SK-N-SH treated with all-trans-retinoic acid at 6 μM for 48 hours (cell line): ENCODE data around the gene STK11.

Experiments
- ATAC-seq: fragments of 200-7000 bp; cut with Tn5 transposase; 3 replicates; pipeline ENCODE4 v1.9.1; 2020; ENCODE audit warnings: mild to moderate bottlenecking, moderate library complexity
- ARNTL ChIP-seq: fragments of 450-650 bp; formaldehyde crosslinking; IDR thresholded peaks from 2 replicates; pipeline ENCODE4 v1.5.0; 2020; ENCODE audit warnings: low read depth, mild to moderate bottlenecking, moderate library complexity, borderline replicate concordance
- BACH2 ChIP-seq: fragments of 250-450 bp; sonication (Bioruptor Pico); IDR thresholded peaks from 2 replicates; pipeline ENCODE4 v1.9.0; 2021; ENCODE audit warnings: mild to moderate bottlenecking, borderline replicate concordance
- CSDC2 ChIP-seq: fragments of 250-450 bp; sonication (Bioruptor Pico); IDR thresholded peaks from 2 replicates; pipeline ENCODE4 v1.5.0; 2020; ENCODE audit warnings: mild to moderate bottlenecking, moderate library complexity
- ESRRG ChIP-seq: fragments of 250-450 bp; sonication (Bioruptor Pico); IDR thresholded peaks from 2 replicates; pipeline ENCODE4 v1.6.1; 2021; ENCODE audit warnings: mild to moderate bottlenecking
- GLIS3 ChIP-seq: fragments of 250-450 bp; sonication (Bioruptor Pico); IDR thresholded peaks from 2 replicates; pipeline ENCODE4 v1.5.0; 2020; ENCODE audit warnings: mild to moderate bottlenecking, moderate library complexity
- OSR1 ChIP-seq: fragments of 250-450 bp; sonication (Bioruptor Pico); IDR thresholded peaks from 2 replicates; pipeline ENCODE4 v1.8.0; 2022; ENCODE audit warnings: moderate library complexity, mild to moderate bottlenecking, inconsistent platforms
- RARB ChIP-seq: fragments of 250-450 bp; sonication (Bioruptor Pico); IDR thresholded peaks from 2 replicates; pipeline ENCODE4 v1.8.0; 2021; ENCODE audit warnings: mild to moderate bottlenecking, moderate library complexity
- SNAI2 ChIP-seq: fragments of 250-450 bp; sonication (Bioruptor Pico); IDR thresholded peaks from 2 replicates; pipeline ENCODE4 v1.5.0; 2020; ENCODE audit warnings: mild to moderate bottlenecking, moderate library complexity
- TCF4 ChIP-seq: fragments of 250-450 bp; sonication (Bioruptor Pico); IDR thresholded peaks from 2 replicates; pipeline ENCODE4 v1.8.0; 2021; ENCODE audit warnings: mild to moderate bottlenecking, moderate library complexity, borderline replicate concordance
- TOX ChIP-seq: fragments of 250-450 bp; sonication (Bioruptor Pico); IDR thresholded peaks from 2 replicates; pipeline ENCODE4 v1.8.0; 2021; ENCODE audit warnings: mild to moderate bottlenecking, moderate library complexity, borderline replicate concordance
- ZC3H10 ChIP-seq: fragments of 250-450 bp; sonication (Bioruptor Pico); IDR thresholded peaks from 2 replicates; pipeline ENCODE4 v1.5.1; 2021; ENCODE audit warnings: mild to moderate bottlenecking, moderate library complexity
- ZFP30 ChIP-seq: fragments of 450-650 bp; formaldehyde crosslinking; IDR thresholded peaks from 2 replicates; pipeline ENCODE4 v1.5.0; 2022; ENCODE audit warnings: mild to moderate bottlenecking, moderate library complexity
- ZNF565 ChIP-seq: fragments of 450-650 bp; formaldehyde crosslinking; conservative IDR thresholded peaks from 2 replicates; pipeline ENCODE4 v1.5.0; 2020; ENCODE audit warnings: low read depth, mild to moderate bottlenecking, moderate library complexity
- ZNF70 ChIP-seq: fragments of 450-650 bp; formaldehyde crosslinking; IDR thresholded peaks from 2 replicates; pipeline ENCODE4 v1.5.0; 2020; ENCODE audit warnings: mild to moderate bottlenecking, moderate library complexity
- ZNF8 ChIP-seq: fragments of 450-650 bp; formaldehyde crosslinking; IDR thresholded peaks from 2 replicates; pipeline ENCODE4 v1.5.0; 2020; ENCODE audit warnings: mild to moderate bottlenecking, moderate library complexity
- TF ChIP-seq, protein P1 (sequence below): fragments of 250-450 bp; sonication (Bioruptor Pico); IDR thresholded peaks from 2 replicates; pipeline ENCODE4 v1.5.0; 2020; ENCODE audit warnings: mild to moderate bottlenecking, moderate library complexity
- TF ChIP-seq, protein P2 (sequence below): fragments of 250-450 bp; sonication (Bioruptor Pico); IDR thresholded peaks from 2 replicates; pipeline ENCODE4 v1.5.1; 2020; ENCODE audit warnings: low read depth, mild to moderate bottlenecking, moderate library complexity
- TF ChIP-seq, protein P3 (sequence below): fragments of 250-450 bp; sonication (Bioruptor Pico); IDR thresholded peaks from 2 replicates; pipeline ENCODE4 v1.8.0; 2021; ENCODE audit warnings: low read depth, mild to moderate bottlenecking, moderate library complexity, borderline replicate concordance
- TF ChIP-seq, protein P4 (sequence below): fragments of 250-450 bp; sonication (Bioruptor Pico); IDR thresholded peaks from 2 replicates; pipeline ENCODE4 v1.5.1; 2021; ENCODE audit warnings: mild to moderate bottlenecking, moderate library complexity
- TF ChIP-seq, protein P5 (sequence below): fragments of 250-450 bp; sonication (Bioruptor Pico); IDR thresholded peaks from 2 replicates; pipeline ENCODE4 v1.8.0; 2020; ENCODE audit warnings: mild to moderate bottlenecking, moderate library complexity, borderline replicate concordance

Gene STK11

DNA sequence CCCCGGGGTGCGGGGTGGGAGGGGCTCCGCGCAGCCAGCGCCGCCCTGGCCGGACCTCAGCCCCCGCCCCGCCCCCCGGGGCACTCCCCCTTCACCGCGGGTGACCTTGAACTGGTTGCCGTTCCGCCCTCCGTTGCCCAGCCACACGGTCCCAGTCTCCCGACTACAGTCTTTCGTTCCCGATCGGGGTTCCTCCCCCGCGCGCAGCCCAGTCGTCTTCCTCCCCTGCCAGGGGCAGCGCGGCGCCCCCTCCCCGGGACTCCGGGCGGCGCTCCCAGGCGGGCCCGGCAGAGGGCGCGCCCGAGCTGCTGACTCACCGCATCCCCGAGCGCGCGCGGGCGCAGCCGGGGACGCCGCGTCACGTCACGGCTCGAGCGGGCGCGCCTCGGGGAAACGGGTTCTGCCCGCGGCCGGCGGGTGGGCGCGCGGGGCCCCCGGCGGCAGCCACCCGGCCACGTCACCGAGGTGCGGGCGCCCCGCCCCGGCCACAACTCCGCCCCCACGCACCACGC lies 43.3 kb downstream of the STK11 start:
- TF ChIP-seq ARNTL = no peak
- TF ChIP-seq, protein P1, sequence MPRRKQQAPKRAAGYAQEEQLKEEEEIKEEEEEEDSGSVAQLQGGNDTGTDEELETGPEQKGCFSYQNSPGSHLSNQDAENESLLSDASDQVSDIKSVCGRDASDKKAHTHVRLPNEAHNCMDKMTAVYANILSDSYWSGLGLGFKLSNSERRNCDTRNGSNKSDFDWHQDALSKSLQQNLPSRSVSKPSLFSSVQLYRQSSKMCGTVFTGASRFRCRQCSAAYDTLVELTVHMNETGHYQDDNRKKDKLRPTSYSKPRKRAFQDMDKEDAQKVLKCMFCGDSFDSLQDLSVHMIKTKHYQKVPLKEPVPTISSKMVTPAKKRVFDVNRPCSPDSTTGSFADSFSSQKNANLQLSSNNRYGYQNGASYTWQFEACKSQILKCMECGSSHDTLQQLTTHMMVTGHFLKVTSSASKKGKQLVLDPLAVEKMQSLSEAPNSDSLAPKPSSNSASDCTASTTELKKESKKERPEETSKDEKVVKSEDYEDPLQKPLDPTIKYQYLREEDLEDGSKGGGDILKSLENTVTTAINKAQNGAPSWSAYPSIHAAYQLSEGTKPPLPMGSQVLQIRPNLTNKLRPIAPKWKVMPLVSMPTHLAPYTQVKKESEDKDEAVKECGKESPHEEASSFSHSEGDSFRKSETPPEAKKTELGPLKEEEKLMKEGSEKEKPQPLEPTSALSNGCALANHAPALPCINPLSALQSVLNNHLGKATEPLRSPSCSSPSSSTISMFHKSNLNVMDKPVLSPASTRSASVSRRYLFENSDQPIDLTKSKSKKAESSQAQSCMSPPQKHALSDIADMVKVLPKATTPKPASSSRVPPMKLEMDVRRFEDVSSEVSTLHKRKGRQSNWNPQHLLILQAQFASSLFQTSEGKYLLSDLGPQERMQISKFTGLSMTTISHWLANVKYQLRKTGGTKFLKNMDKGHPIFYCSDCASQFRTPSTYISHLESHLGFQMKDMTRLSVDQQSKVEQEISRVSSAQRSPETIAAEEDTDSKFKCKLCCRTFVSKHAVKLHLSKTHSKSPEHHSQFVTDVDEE (CRISPR knock-in tag) = 0 out of 2 replicates have a peak, but pooled peaks have one; percentile 41
- TF ChIP-seq ZC3H10 (CRISPR knock-in tag) = peak; percentile 76
- no peak for TF ChIP-seq ZNF70 (CRISPR knock-in tag)
- no peak for TF ChIP-seq TOX
- peak; percentile 45 for TF ChIP-seq ESRRG
- no peak for TF ChIP-seq ZFP30
- TF ChIP-seq, all 23 proteins: peak for 3
- peak; percentile 25 for ATAC-seq

DNA sequence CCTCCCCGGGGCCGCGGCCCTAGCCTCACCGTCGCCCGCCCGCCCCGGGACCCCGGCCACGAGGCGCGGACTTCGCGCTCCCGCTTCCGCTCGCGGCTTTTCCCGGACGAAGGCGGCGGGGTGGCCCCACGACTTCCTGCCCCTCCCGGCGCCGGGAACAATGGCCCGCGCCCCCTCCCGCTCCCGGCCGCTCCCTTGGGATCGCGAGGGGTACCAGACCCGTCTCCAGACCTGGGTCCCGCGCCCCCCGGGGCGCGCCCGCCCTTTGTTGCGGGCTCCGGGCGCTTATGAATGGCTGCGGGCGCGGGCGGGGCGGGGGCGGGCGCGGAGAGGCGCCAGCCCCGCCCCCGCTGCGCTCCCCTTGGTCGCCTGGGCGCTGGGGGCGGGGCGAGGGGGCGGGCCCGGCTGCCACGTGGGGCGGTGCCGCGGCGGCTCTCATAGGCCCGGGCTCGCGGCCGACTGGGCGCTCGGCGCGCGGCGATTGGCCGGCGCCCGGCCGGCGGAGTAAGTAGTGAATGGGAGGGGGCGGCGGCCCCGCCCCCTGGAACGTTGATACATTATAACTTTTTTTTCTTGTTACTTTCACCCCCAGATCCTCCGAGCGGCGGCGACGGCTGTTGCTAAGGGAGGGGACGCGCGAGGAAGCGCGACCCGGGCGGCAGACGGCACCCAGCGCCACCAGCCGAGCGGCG lies 43.9 kb downstream of the STK11 start:
- ATAC-seq = peak; percentile 4
- TF ChIP-seq ZNF8 (CRISPR knock-in tag) (0 out of 2 replicates have a peak, but pooled peaks have one; percentile 36), SNAI2 (CRISPR knock-in tag) (no peak), ZNF70 (CRISPR knock-in tag) (peak; percentile 32; the same call in 1 of the 2 replicates), ZNF565 (CRISPR knock-in tag) (0 out of 2 replicates have a peak, but pooled peaks have one; percentile 27)

DNA sequence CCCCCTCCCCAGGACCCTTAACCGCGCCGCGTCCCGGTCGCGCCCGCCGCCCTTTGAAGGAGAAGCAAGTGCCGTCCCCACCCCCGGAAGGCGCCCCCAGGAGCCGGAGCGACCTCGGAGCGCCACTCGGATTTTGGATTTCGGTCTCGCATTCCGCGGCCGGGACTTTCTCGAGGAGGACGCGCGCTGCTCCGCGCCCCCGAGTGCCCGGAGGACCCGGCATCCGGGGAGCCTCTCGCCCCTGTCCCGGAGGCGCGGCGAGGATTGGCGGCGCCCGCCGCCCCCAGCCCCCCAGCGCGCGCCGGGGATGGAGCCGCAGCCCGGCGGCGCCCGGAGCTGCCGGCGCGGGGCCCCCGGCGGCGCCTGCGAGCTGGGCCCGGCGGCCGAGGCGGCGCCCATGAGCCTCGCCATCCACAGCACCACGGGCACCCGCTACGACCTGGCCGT lies 44.4 kb downstream of the STK11 start:
- ATAC-seq = no peak

DNA sequence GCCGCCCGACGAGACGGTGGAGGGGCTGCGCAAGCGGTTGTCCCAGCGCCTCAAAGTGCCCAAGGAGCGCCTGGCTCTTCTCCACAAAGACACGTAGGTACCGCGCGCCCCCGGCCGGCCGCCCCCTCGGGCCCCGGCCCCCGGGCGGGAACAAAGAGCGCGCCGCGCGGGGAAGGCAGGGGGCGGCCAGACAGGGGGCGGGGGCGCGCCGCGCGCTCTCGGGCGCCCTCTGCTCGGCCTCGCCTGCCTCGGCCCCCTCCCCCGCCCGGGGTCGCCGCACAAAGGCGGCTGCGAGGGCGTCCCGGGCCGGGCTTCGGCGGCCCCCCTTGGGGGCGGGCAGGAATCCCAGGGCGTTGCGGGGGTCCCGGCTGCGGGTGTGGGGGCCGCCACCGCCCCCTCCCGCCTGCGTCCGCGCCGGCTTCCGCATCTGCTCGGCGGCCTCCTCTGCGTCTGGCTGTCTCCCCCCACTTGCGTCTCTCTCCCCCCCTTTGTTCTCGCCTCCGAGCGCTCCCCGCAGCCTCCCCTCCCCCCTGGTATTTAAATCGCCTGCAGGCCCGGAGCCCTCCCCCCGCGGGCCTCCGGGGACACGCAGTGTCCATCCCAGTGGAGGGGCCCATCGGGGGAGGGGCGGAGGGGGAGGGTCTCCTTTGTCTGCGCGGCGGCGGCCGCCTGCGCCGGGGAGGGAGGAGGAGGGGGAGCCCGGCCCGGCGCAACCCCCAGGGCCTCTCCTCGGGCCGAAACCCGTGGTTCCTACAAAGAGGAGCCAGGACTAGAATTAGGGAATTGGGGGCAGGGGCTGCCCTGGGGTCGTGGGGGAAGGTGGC lies 45.1 kb downstream of the STK11 start:
- no peak for ATAC-seq
- TF ChIP-seq OSR1 (no peak), GLIS3 (no peak), ZNF8 (CRISPR knock-in tag) (no peak), CSDC2 (no peak), ZFP30 (no peak), TOX (no peak), BACH2 (no peak), ARNTL (no peak), RARB (no peak), ZNF565 (CRISPR knock-in tag) (no peak), ZC3H10 (CRISPR knock-in tag) (no peak), TCF4 (CRISPR knock-in tag) (no peak)
- TF ChIP-seq, protein P2, sequence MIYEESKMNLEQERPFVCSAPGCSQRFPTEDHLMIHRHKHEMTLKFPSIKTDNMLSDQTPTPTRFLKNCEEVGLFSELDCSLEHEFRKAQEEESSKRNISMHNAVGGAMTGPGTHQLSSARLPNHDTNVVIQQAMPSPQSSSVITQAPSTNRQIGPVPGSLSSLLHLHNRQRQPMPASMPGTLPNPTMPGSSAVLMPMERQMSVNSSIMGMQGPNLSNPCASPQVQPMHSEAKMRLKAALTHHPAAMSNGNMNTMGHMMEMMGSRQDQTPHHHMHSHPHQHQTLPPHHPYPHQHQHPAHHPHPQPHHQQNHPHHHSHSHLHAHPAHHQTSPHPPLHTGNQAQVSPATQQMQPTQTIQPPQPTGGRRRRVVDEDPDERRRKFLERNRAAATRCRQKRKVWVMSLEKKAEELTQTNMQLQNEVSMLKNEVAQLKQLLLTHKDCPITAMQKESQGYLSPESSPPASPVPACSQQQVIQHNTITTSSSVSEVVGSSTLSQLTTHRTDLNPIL (CRISPR knock-in tag) = no peak

More for the DNA sequence above, 44.4 kb downstream of the STK11 start:
- TF ChIP-seq, protein P3, sequence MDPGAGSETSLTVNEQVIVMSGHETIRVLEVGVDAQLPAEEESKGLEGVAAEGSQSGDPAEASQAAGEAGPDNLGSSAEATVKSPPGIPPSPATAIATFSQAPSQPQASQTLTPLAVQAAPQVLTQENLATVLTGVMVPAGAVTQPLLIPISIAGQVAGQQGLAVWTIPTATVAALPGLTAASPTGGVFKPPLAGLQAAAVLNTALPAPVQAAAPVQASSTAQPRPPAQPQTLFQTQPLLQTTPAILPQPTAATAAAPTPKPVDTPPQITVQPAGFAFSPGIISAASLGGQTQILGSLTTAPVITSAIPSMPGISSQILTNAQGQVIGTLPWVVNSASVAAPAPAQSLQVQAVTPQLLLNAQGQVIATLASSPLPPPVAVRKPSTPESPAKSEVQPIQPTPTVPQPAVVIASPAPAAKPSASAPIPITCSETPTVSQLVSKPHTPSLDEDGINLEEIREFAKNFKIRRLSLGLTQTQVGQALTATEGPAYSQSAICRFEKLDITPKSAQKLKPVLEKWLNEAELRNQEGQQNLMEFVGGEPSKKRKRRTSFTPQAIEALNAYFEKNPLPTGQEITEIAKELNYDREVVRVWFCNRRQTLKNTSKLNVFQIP = no peak
- TF ChIP-seq ZFP30 = no peak
- TF ChIP-seq, protein P4, sequence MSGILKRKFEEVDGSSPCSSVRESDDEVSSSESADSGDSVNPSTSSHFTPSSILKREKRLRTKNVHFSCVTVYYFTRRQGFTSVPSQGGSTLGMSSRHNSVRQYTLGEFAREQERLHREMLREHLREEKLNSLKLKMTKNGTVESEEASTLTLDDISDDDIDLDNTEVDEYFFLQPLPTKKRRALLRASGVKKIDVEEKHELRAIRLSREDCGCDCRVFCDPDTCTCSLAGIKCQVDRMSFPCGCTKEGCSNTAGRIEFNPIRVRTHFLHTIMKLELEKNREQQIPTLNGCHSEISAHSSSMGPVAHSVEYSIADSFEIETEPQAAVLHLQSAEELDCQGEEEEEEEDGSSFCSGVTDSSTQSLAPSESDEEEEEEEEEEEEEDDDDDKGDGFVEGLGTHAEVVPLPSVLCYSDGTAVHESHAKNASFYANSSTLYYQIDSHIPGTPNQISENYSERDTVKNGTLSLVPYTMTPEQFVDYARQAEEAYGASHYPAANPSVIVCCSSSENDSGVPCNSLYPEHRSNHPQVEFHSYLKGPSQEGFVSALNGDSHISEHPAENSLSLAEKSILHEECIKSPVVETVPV (CRISPR knock-in tag) = no peak
- no peak for TF ChIP-seq ZNF565 (CRISPR knock-in tag)
- TF ChIP-seq ARNTL = no peak
- TF ChIP-seq, protein P5, sequence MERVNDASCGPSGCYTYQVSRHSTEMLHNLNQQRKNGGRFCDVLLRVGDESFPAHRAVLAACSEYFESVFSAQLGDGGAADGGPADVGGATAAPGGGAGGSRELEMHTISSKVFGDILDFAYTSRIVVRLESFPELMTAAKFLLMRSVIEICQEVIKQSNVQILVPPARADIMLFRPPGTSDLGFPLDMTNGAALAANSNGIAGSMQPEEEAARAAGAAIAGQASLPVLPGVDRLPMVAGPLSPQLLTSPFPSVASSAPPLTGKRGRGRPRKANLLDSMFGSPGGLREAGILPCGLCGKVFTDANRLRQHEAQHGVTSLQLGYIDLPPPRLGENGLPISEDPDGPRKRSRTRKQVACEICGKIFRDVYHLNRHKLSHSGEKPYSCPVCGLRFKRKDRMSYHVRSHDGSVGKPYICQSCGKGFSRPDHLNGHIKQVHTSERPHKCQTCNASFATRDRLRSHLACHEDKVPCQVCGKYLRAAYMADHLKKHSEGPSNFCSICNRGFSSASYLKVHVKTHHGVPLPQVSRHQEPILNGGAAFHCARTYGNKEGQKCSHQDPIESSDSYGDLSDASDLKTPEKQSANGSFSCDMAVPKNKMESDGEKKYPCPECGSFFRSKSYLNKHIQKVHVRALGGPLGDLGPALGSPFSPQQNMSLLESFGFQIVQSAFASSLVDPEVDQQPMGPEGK (CRISPR knock-in tag) = 0 out of 2 replicates have a peak, but pooled peaks have one; percentile 47
- TF ChIP-seq ZNF8 (CRISPR knock-in tag) = no peak
